IMR-90 (cell line): ENCODE measurements around the gene RUNX2. TPM values are rescaled to one million over a fixed set of nuclear protein-coding genes. Genes with fewer than 3 reads are reported as not detected.

ENCODE experiments used
- ATAC-seq: fragments of 200-7000 bp; cut with Tn5 transposase; 2 replicates; pipeline ENCODE4 v1.9.1; 2020; ENCODE audit warnings: low read depth, mild to moderate bottlenecking, moderate library complexity
- BruUV-seq: library from RNA; stranded (reverse); fragments of 400-500 nt; replicated peaks from 2 replicates; lab custom pipeline; 2021; lab: Mats Ljungman, UMichigan
- CTCF ChIA-PET: fragments of 300-600 bp; formaldehyde crosslinking; extraction: SDS; loops from one replicate; lab custom pipeline; 2021; ENCODE audit warnings: antibody characterized with exemption; lab: Yijun Ruan, JAX
- POLR2A ChIA-PET: fragments of 300-600 bp; sonication (Branson Sonifier 250); formaldehyde crosslinking; loops from one replicate; lab custom pipeline; 2022; ENCODE audit warnings: antibody characterized with exemption; ENCODE audit not compliant: unreplicated experiment; lab: Charles Lee
- DNase-seq: peaks from one replicate; pipeline ENCODE4 v3.0.0; 2013
- H2AFZ ChIP-seq: replicated peaks from 2 replicates; pipeline ENCODE3; 2013; ENCODE audit warnings: low read length, mild to moderate bottlenecking; ENCODE audit not compliant: poor library complexity
- H2AK5ac ChIP-seq: 2 replicates; pipeline ENCODE4 v1.6.1; 2013; ENCODE audit warnings: low read depth, low read length, inconsistent platforms
- H2AK9ac ChIP-seq: replicated peaks from 2 replicates; pipeline ENCODE3; 2013; ENCODE audit warnings: mild to moderate bottlenecking, low read depth, low read length, moderate library complexity; ENCODE audit not compliant: poor library complexity
- H2BK120ac ChIP-seq: 2 replicates; pipeline ENCODE4 v1.6.1; 2013; ENCODE audit warnings: low read depth, low read length, inconsistent platforms
- H2BK15ac ChIP-seq: 3 replicates; pipeline ENCODE4 v1.6.1; 2013; ENCODE audit warnings: low read depth, low read length, inconsistent platforms
- H2BK20ac ChIP-seq: 2 replicates; pipeline ENCODE4 v1.6.1; 2013; ENCODE audit warnings: low read depth, mild to moderate bottlenecking, inconsistent platforms, low read length, moderate library complexity
- H2BK5ac ChIP-seq: 2 replicates; pipeline ENCODE4 v1.6.1; 2013; ENCODE audit warnings: mild to moderate bottlenecking, low read depth, low read length, inconsistent platforms; ENCODE audit not compliant: poor library complexity, severe bottlenecking
- H3K14ac ChIP-seq: replicated peaks from 2 replicates; pipeline ENCODE4 v1.6.1; 2013; ENCODE audit warnings: low read depth, low read length, inconsistent platforms
- H3K18ac ChIP-seq: 2 replicates; pipeline ENCODE4 v1.6.1; 2013; ENCODE audit warnings: low read depth, low read length, control low read depth
- H3K23ac ChIP-seq: 2 replicates; pipeline ENCODE4 v1.6.1; 2013; ENCODE audit warnings: low read depth, low read length, inconsistent platforms
- H3K27ac ChIP-seq: 2 replicates; pipeline ENCODE4 v1.5.1; 2013; ENCODE audit warnings: mild to moderate bottlenecking, control low read depth, low read length; ENCODE audit not compliant: insufficient read depth
- H3K27me3 ChIP-seq: 2 replicates; pipeline ENCODE4 v1.6.1; 2013; ENCODE audit warnings: low read length; ENCODE audit not compliant: control insufficient read depth, insufficient read depth
- H3K36me3 ChIP-seq: 2 replicates; pipeline ENCODE4 v1.6.1; 2013; ENCODE audit warnings: low read length, mixed read lengths; ENCODE audit not compliant: control insufficient read depth, insufficient read depth
- H3K4ac ChIP-seq: 2 replicates; pipeline ENCODE4 v1.6.1; 2013; ENCODE audit warnings: low read depth, low read length, inconsistent platforms
- H3K4me1 ChIP-seq: 2 replicates; pipeline ENCODE4 v1.6.1; 2013; ENCODE audit warnings: low read length, mixed read lengths; ENCODE audit not compliant: control insufficient read depth, insufficient read depth
- H3K4me2 ChIP-seq: 2 replicates; pipeline ENCODE4 v1.6.1; 2013; ENCODE audit warnings: low read depth, mild to moderate bottlenecking, control low read depth, low read length, moderate library complexity
- H3K4me3 ChIP-seq: 2 replicates; pipeline ENCODE4 v1.5.1; 2013; ENCODE audit warnings: low read depth, mild to moderate bottlenecking, control low read depth, low read length, moderate library complexity; ENCODE audit not compliant: insufficient read depth
- H3K56ac ChIP-seq: 2 replicates; pipeline ENCODE4 v1.6.1; 2013; ENCODE audit warnings: low read length, inconsistent platforms; ENCODE audit not compliant: insufficient read depth; ENCODE audit errors: extremely low read depth
- H3K79me1 ChIP-seq, 2 experiments: 2 replicates each; pipeline ENCODE4 v1.6.1; 2013; ENCODE audit warnings: low read length in 2 of 2, inconsistent platforms in 1 of 2, low read depth in 1 of 2
- H3K9ac ChIP-seq: 2 replicates; pipeline ENCODE4 v1.6.1; 2013; ENCODE audit warnings: low read depth, low read length, control low read depth
- H3K9me1 ChIP-seq: 2 replicates; pipeline ENCODE4 v1.6.1; 2013; ENCODE audit warnings: low read length, inconsistent platforms; ENCODE audit not compliant: insufficient read depth
- H3K9me3 ChIP-seq: 2 replicates; pipeline ENCODE4 v1.6.1; 2013; ENCODE audit warnings: low read length; ENCODE audit not compliant: control insufficient read depth, insufficient read depth
- H4K20me1 ChIP-seq: 2 replicates; pipeline ENCODE4 v1.6.1; 2013; ENCODE audit warnings: low read length, inconsistent platforms; ENCODE audit not compliant: insufficient read depth
- H4K5ac ChIP-seq: 2 replicates; pipeline ENCODE4 v1.6.1; 2013; ENCODE audit warnings: mild to moderate bottlenecking, low read depth, low read length, control low read depth
- H4K8ac ChIP-seq, 2 experiments: 2 replicates each; pipeline ENCODE4 v1.6.1; 2013; ENCODE audit warnings: low read depth in 2 of 2, low read length in 2 of 2, control low read depth in 1 of 2, inconsistent platforms in 1 of 2
- H4K91ac ChIP-seq: 2 replicates; pipeline ENCODE4 v1.6.1; 2013; ENCODE audit warnings: low read depth, low read length, inconsistent platforms; ENCODE audit not compliant: insufficient read depth
- CEBPB ChIP-seq: IDR thresholded peaks from 2 replicates; pipeline ENCODE4 v1.6.1; 2012; ENCODE audit warnings: low read depth, low read length, improper control_type of control experiment
- FOS ChIP-seq: fragments of 150-350 bp; IDR thresholded peaks from 2 replicates; pipeline ENCODE4 v1.6.1; 2016; ENCODE audit warnings: low read depth, low read length
- MAFK ChIP-seq: IDR thresholded peaks from 2 replicates; pipeline ENCODE4 v1.6.1; 2012; ENCODE audit warnings: low read depth, low read length, improper control_type of control experiment
- MAZ ChIP-seq: IDR thresholded peaks from 2 replicates; pipeline ENCODE4 v1.6.1; 2012; ENCODE audit warnings: low read depth, mild to moderate bottlenecking, low read length, improper control_type of control experiment, moderate library complexity, borderline replicate concordance
- RCOR1 ChIP-seq: IDR thresholded peaks from 2 replicates; pipeline ENCODE4 v1.6.1; 2012; ENCODE audit warnings: mild to moderate bottlenecking, low read length, improper control_type of control experiment; ENCODE audit not compliant: insufficient replicate concordance
- WGBS, 2 experiments: methylation state at CpG; one replicate each; pipeline versions ENCODE4 v1.1.5 to v1.1.7; 2013; ENCODE audit warnings: missing lambda C conversion rate in 2 of 2; ENCODE audit not compliant: insufficient read length in 1 of 2; ENCODE audit errors: extremely low coverage in 2 of 2; 5-methylcytosine and 5-hydroxymethylcytosine counted together
- dilution Hi-C: fragments of 300-500 bp; cut with HindIII; formaldehyde crosslinking; loops from one replicate; pipeline ENCODE4 v1.14.3; 2018; ENCODE audit warnings: low sequenced_read_pairs; ENCODE audit not compliant: unreplicated experiment
- in situ Hi-C: fragments of 300-500 bp; cut with MboI; formaldehyde crosslinking; loops from 3 replicates; pipeline ENCODE4 v1.14.3; 2019; ENCODE audit warnings: low sequenced_read_pairs, inconsistent platforms, mixed read lengths
- intact Hi-C: fragments of 100-400 bp; cut with micrococcal nuclease; formaldehyde crosslinking; loops from 2 replicates; pipeline ENCODE4 v1.10.0; 2022
- polyA plus RNA-seq, 3 experiments: library from polyadenylated mRNA; depleted of rRNA; stranded (reverse); fragments of >200 nt; gene quantifications; 2 replicates each; pipeline ENCODE4 v1.2.3, GENCODE V29; 2012; ENCODE audit warnings: low replicate concordance in 1 of 3
- total RNA-seq: library from RNA; depleted of rRNA; stranded (reverse); fragments of >200 nt; gene quantifications from 2 replicates; pipeline ENCODE4 v1.2.3, GENCODE V29; 2012

Gene RUNX2
- total and polyA plus RNA-seq, 2 of the 4 experiments (the other 2 are of a cell fraction): 2.3 to 4.7 TPM

GRCh38 chr6:45591306-45591705 is 263.2 kb downstream of the RUNX2 start:
- Histone ChIP-seq H3K14ac (peak overlapping the region; percentile 39), H3K27me3 (no peaks in the 10 kb centered on the region), H4K20me1 (no peaks in the 10 kb centered on the region), H3K4me2 (peak overlapping the region; percentile 63), H3K4me3 (no peak overlapping the region), H3K79me1 (no peaks in the 10 kb centered on the region), H3K4ac (peak overlapping the region; percentile 17; the same call in 1 of the 2 replicates), H2BK20ac (0 out of 2 replicates have a peak overlapping the region, but pooled peaks have one; percentile 23), H3K36me3 (no peaks in the 10 kb centered on the region), H2BK15ac (peak overlapping the region; percentile 74; the same call in 1 of the 3 replicates), H3K56ac (no peak overlapping the region), H3K9me3 (no peaks in the 10 kb centered on the region), H3K27ac (no peak overlapping the region), H3K9me1 (peaks cover 9% of the 10 kb centered on the region), H3K23ac (no peak overlapping the region), H2AK9ac (no peak overlapping the region), H2AFZ (no peak overlapping the region), H2BK120ac (peak overlapping the region; percentile 50; the same call in 1 of the 2 replicates), H2AK5ac (no peak overlapping the region; the same call in 1 of the 2 replicates), H3K18ac (peak overlapping the region; percentile 37; the same call in 1 of the 2 replicates), H4K91ac (peak overlapping the region; percentile 45), H3K4me1 (peaks cover 13% of the 10 kb centered on the region), H4K8ac (peak overlapping the region; percentile 47; a peak in 2 of 4 replicates), H4K5ac (no peak overlapping the region; the same call in 1 of the 2 replicates), H3K9ac (no peak overlapping the region), H2BK5ac (no peak overlapping the region)
- BruUV-seq: no TSS peak
- WGBS, 2 experiments: no CpG with 5 or more reads among the region's 1 CpG
- TF ChIP-seq MAZ (no peak), CEBPB (no peak), FOS (no peak), MAFK (no peak), RCOR1 (no peak)
- intact Hi-C loops: no loop called here
- ATAC-seq (no peak), DNase-seq (peak; percentile 32)
- CTCF ChIA-PET: interaction anchor here (0.6 kb wide), 1 partner anchor 48 kb away, joined by 3 read pairs; no protein-coding TSS in a partner anchor
- POLR2A ChIA-PET: no interaction called here
- in situ Hi-C loops: no loop called here
- dilution Hi-C loops: no loop called here
